Stimulated activated CD4-positive, alpha-beta T cell treated with anti-CD3 and anti-CD28 coated beads, Interleukin-1b, Interleukin-23, amount 100 ng/mL, for 48 hours (primary cell): ENCODE results near the gene SLC22A4.

ENCODE experiments used
- DNase-seq: peaks from one replicate; pipeline ENCODE4 v3.0.0-alpha.2; 2020

Gene SLC22A4

GRCh38 chr5:132277256-132277655 lies 16.9 kb upstream of the SLC22A4 start:
- DNase-seq, result no peak

- DNase-seq, result no peak
Observed at GRCh38 chr5:132277971-132278853, 16.0 kb upstream of the SLC22A4 start.

GRCh38 chr5:132279801-132280200 lies 14.4 kb upstream of the SLC22A4 start:
- no peak for DNase-seq

GRCh38 chr5:132280371-132281240 lies 13.6 kb upstream of the SLC22A4 start:
- no peak for DNase-seq

GRCh38 chr5:132281856-132282614 lies 12.2 kb upstream of the SLC22A4 start:
- no peak for DNase-seq

DNA sequence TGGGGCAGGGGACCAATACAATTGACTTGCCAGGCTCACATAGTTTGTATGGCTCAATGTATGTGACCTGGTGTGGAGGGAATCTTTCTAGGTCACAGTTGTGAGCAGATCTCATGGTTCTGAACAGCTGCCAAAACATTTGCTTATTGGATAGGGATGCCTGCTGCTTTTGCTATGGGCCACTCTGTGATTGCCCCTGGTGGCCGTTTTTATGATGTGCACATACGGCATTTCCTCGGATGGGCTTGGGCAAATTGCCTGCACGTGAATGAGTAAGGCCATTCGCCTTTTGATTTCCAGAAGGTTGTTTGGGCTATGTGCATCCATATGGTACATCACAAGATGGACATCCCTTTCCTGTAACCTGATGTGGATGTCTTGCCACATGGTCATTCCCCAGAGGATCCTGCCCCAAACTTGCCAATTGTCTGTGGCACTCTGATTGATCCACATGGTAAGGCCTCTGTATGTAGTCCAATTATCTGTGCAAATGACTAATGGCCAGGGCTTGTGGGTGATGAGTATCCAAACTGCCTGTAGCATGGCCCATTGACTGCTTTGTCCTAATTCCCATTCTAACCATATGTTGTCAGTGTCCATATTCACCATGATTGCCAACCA lies 10.7 kb upstream of the SLC22A4 start:
- DNase-seq, result no peak

DNA sequence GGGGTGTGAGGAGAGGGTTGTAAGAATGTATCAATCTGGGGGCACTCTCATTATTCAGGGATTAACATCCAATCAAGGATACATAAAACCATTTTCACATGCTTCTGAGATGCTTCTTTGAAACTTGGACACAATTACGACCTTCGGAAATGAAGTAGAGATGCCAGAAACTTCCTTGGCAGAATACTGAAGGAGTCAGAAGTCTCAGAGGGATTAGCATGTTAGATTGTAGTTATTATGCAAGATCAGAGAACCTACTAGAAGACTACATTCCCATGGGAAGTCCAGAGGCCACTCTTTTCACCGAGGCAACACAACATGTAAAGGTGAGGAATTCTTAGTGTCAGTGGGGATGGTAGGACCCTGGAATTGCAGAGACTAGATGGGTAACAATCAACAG lies 5.1 kb upstream of the SLC22A4 start:
- no peak for DNase-seq

DNA sequence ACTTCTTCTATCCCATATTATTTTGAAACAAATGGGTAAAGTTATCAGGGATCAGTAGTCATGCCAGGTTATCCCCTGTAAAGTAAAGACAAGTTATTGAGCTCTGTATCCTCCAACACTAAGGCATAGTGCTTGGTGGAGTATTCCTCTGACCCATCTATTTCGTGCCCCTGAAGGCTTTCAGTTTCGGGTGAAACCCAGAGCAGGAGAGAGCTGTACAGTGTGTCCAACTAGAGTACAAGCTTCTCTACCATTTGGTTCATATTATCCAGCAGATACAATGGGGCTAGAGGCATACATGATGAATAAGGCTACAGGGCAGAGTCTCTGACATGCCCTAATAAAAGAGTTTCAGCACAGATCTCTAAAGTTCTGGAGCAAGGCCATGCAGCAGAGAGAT lies 3.2 kb upstream of the SLC22A4 start:
- DNase-seq, result no peak

GRCh38 chr5:132293066-132293991 lies 865 bp upstream of the SLC22A4 start:
- peak; percentile 81 for DNase-seq

DNA sequence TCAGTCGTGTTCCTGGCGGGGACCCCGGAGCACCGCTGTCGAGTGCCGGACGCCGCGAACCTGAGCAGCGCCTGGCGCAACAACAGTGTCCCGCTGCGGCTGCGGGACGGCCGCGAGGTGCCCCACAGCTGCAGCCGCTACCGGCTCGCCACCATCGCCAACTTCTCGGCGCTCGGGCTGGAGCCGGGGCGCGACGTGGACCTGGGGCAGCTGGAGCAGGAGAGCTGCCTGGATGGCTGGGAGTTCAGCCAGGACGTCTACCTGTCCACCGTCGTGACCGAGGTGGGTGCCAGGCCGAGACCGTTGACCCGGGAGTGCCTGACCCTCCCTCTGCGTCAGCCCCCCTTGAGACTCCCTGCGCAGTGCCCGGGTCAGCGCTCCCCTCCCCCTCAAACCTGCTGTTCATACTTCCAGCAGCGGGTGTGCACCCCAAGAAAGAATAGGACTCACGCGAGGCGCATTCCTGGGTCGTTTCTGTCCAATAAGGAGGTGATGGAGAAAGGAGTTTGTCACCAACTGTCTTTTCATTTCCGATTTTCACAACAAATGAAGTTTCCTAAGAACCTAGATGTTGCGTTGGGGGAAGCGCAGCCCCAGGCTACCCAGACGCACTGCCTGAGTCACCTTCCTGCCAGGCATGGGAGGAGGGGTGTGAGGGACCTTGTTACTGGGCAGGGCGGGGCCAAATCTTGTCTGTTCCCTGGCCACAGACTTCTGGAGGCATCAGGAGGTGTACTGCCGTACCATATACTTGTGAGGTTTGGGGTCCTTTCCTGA lies 722 bp downstream of the SLC22A4 start:
- DNase-seq, result peak; percentile 85

- no peak for DNase-seq
Observed at GRCh38 chr5:132295505-132296411, 1.6 kb downstream of the SLC22A4 start.

DNA sequence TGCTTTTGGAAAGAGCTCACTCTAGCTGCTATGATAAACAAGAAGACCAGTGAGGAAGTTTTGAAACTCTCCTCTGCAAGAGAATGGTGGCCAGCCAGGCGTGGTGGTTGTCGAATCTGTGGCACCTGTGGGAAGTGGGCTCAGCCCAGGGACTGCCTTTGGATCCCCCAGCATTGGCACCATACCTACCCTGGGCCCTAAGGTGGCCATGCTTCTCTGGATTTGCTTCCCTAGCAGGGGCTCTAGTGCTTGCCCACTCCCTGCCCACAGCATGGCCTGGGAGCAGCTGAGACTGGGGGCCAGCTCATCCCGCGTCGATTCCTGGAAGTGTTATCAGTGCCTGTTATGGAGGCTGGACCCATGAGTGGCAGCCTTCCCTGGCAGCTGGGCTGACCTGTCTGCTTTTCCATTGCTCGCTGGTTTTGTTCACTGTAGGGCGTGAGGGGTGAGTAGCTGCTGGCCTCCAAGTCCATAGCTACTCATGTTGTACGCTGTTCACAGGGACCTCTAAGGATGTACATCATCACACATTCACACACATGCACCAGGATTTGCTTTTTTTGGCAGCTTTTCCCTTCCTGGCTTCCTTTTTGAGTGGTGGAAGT lies 2.3 kb downstream of the SLC22A4 start:
- no peak for DNase-seq

- no peak for DNase-seq
Observed at GRCh38 chr5:132297211-132297940, 3.2 kb downstream of the SLC22A4 start.

- DNase-seq, result no peak
Observed at GRCh38 chr5:132298298-132299212, 4.4 kb downstream of the SLC22A4 start.

DNA sequence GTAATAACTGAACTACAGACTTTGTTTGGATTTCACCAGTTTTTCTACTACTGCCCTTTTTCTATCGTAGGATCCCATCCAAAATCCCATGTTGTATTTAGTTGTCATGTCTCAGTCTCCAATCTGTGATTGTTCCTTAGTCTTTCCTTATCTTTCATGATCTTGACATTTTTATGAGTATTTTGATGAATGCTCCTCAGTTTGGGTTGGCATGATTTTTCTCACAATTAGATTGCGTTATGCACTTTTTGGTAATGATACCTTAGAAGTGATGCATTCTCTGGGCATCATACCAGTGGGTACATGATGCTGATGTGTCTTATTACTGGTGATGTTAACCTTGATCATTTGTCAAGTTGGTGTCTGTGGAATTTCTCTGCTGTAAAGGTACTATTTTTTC lies 5.7 kb downstream of the SLC22A4 start:
- DNase-seq, result no peak

DNA sequence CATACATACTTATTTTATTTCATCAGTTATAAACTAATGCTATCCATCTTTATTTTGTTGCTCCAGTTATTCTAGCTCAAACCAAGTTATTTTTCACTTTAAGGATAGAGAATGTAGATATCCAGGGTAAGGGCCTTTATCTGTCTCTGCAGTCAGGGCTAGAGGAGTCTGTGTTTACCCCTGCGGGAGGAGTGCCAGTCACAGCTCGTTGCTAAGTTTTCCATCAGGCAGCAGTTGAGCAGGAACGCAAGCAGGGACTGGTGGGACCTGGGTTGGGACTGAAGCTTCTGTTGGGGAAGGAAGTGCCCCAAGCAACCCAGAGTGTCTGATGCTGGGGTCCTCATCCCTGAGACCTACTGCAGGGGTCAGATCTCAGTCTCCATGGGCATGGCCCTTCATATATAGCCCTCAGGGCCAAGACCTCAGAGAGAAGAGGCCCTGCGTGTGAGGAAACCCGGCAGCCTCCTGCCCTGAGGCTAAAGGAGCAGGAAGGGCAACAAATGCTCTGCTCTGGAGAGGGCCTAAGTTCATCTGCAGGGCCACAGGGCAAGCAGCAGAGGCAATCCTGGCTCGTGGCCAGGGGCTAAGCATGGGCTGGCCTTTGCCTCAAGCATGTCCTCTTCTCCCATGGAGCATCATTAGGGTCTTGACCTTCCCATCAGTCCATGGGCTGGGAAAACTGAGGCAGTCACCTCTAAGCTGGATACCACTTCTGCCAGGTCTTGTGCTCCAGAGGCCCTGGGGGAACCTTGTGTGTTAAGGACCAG lies 6.6 kb downstream of the SLC22A4 start:
- DNase-seq, result no peak
